ENCODE measurements around the gene SAMM50. TPM values are rescaled to one million over a fixed set of nuclear protein-coding genes. Genes with fewer than 3 reads are reported as not detected.

Gene SAMM50
- total RNA-seq, 1 donor from 2014 or later = 28.0 TPM

DNA sequence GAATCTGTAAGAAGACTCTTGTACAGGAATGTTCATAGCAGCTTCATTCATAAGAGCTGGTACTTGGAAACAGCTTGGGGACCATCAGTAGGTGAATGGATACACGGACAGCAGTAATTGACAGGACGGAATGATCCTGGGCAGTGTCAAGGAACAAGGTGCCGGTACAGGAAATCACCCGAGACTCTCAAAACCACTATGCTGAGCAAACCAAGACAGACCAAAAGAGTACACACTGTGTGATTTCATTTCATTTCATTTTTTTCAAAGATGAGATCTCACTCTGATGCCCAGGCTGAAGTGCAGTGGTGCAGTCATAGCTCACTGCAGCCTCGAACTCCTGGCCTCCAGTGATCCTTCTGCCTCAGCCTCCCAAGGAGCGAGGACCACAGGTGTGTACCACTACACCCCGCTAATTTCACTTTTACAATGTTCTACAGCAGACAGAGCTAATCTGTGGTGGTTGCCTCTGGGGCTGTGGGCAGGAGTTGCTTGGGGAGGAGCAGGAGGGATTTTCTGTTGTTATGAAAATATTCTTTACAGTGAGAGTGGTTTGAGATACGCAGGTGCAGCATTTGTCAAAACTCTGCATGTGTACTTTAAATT is 84.4 kb downstream of the SAMM50 start:
- intact Hi-C loops (cut with DNase I) = no loop called here
- ATAC-seq = no peak

DNA sequence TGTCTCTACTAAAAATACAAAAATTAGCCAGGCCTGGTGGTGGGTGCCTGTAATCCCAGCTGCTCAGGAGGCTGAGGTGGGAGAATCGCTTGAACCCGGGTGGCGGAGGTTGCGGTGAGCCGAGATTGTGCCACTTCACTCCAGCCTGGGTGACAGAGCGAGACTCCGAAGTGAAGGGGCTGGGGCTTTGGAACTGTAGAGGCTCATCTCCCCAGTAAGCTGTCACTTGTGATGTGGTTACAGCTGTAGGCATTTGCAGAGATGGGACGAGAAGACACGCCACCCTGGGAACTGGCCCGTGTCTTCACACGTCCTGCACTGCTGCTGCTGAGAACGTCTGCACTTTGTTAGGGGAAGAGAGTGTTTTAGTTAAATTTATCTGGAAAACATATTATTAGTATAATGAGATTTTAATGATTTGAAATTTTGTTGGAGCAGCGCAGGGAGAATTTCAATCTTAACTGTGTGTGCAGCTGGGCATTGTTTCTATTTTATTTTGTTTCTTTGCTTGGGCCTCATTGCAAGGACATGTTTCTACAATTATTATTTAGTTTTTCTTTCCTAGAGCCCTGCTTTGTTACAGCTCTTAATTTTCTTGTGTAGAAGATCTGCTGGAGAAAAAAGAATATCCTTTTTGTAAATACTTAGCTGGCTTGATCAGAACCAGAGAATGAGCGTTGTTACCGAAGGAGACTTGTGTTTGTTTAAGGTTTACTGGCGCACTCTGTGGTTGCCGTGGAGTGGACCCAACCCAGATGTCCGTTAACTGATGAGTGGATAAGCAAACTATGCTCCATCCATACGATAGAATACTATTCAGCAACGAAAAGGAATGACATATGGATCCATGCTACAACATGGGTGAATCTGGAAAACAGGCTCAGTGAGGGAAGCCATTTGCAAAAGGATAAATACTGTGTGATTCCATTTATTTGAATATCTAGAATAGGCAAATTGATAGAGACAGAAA is 87.3 kb downstream of the SAMM50 start:
- DNase-seq (ENCODE audit: low spot score) (no peak), ATAC-seq (no peak)
- intact Hi-C loops (cut with DNase I) = no loop called here

More for the DNA sequence above, 84.4 kb downstream of the SAMM50 start:
- DNase-seq (ENCODE audit: low spot score) = no peak

GRCh38 chr22:44045145-44045544 is 89.9 kb downstream of the SAMM50 start:
- DNase-seq (ENCODE audit: low spot score) (no peak), ATAC-seq (no peak)
- intact Hi-C loops (cut with DNase I) = no loop called here

Other genes starting within 250 kb of the SAMM50 start
- gene EFCAB6, start 143.1 kb upstream of the SAMM50 start, total RNA-seq = 4.4 TPM
- 0.27 TPM for gene SULT4A1, start 92.9 kb upstream of the SAMM50 start, total RNA-seq
- gene PNPLA5, start 63.4 kb upstream of the SAMM50 start, total RNA-seq = not detected
- 7.8 TPM for gene PNPLA3, start 31.6 kb upstream of the SAMM50 start, total RNA-seq
- gene PARVB, start 68.9 kb downstream of the SAMM50 start, total RNA-seq = 38.2 TPM
- gene PARVG, start 225.5 kb downstream of the SAMM50 start, total RNA-seq = 16.7 TPM